ENCODE measurements around the gene TDRD12. TPM values are rescaled to one million over a fixed set of nuclear protein-coding genes. Genes with fewer than 3 reads are reported as not detected.
A peak's percentile ranks its signal among the peaks of the same experiment; 100 is the strongest.
"Not testable (repeated sequence)": the region's sequence is repeated elsewhere in the genome, so short reads cannot be mapped to it uniquely, and the experiment has no call there.

Gene TDRD12
- polyA plus RNA-seq, 1 donor (not counting 4 experiments of a cell fraction or from before 2014, with no cell fraction given): 0.04 TPM

GRCh38 chr19:32694316-32694715, 25.3 kb upstream of the TDRD12 start:
- H4K20me1 ChIP-seq (ENCODE audit: control insufficient read depth, extremely low read depth, insufficient read depth, low read length); DNase-seq (ENCODE audit: low read depth, low spot score); H3K36me3 ChIP-seq (ENCODE audit: control insufficient read depth in 2 of 2, extremely low read depth in 1 of 2, insufficient read depth in 2 of 2, low read length in 2 of 2); H3K9me3 ChIP-seq (ENCODE audit: control insufficient read depth, low read depth, low read length); H3K9ac ChIP-seq (ENCODE audit: control insufficient read depth, extremely low read depth, insufficient read depth, low read length); FAIRE-seq; H3K27ac ChIP-seq (ENCODE audit: control insufficient read depth, insufficient read depth, low read length); dilution Hi-C loops (cut with MboI; ENCODE audit: extremely low pct_ligation_motif_present, low sequenced_read_pairs); H2AFZ ChIP-seq (ENCODE audit: control insufficient read depth, low read length); H3K9me1 ChIP-seq (ENCODE audit: control insufficient read depth, extremely low read depth, insufficient read depth, low read length); H3K27me3 ChIP-seq (ENCODE audit: control insufficient read depth, extremely low read depth, insufficient read depth, low read length): not testable (repeated sequence)
- Histone ChIP-seq H3K4me3 (ENCODE audit: control insufficient read depth in 2 of 3, extremely low read depth in 1 of 3, insufficient read depth in 2 of 3, low read depth in 1 of 3, low read length in 3 of 3) (peak overlapping the region; percentile 43 to 88 (median 51)), H3K4me1 (ENCODE audit: control insufficient read depth, extremely low read depth, insufficient read depth, low read length) (peaks cover 25% of the 10 kb centered on the region), H3K4me2 (ENCODE audit: control insufficient read depth, extremely low read depth, insufficient read depth, low read depth, low read length) (peak overlapping the region; percentile 70), H3K79me2 (ENCODE audit: control insufficient read depth, insufficient read depth, low read length) (peaks cover 71% of the 10 kb centered on the region)

DNA sequence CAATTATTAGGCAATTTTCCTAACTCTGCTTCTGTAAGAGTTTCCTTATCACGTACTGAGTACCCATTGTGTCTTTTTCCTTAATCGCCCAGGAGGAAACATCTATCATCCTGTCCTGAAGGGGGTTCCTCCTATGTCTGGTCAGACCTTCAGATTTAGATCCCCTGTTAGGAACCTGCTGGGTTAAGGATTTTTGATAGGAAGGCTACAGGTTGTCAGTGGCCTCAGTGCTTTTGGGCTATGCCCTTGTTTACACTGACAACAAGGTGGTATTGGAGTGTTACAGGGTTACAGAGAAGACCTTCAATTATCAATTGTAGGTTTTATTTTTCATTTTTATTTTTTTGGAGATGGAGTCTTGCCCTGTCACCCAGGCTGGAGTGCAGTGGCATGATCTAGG, 24.7 kb upstream of the TDRD12 start:
- peaks cover 25% of the 10 kb centered on the region for H3K4me1 ChIP-seq (ENCODE audit: control insufficient read depth, extremely low read depth, insufficient read depth, low read length)
- H3K36me3 ChIP-seq (ENCODE audit: control insufficient read depth in 2 of 2, extremely low read depth in 1 of 2, insufficient read depth in 2 of 2, low read length in 2 of 2); H4K20me1 ChIP-seq (ENCODE audit: control insufficient read depth, extremely low read depth, insufficient read depth, low read length); H3K27me3 ChIP-seq (ENCODE audit: control insufficient read depth, extremely low read depth, insufficient read depth, low read length); H3K9me3 ChIP-seq (ENCODE audit: control insufficient read depth, low read depth, low read length); H3K9me1 ChIP-seq (ENCODE audit: control insufficient read depth, extremely low read depth, insufficient read depth, low read length); dilution Hi-C loops (cut with MboI; ENCODE audit: extremely low pct_ligation_motif_present, low sequenced_read_pairs); FAIRE-seq; H3K9ac ChIP-seq (ENCODE audit: control insufficient read depth, extremely low read depth, insufficient read depth, low read length); H3K27ac ChIP-seq (ENCODE audit: control insufficient read depth, insufficient read depth, low read length); H2AFZ ChIP-seq (ENCODE audit: control insufficient read depth, low read length); DNase-seq (ENCODE audit: low read depth, low spot score): not testable (repeated sequence)
- H3K4me3 ChIP-seq (ENCODE audit: control insufficient read depth in 2 of 3, extremely low read depth in 1 of 3, insufficient read depth in 2 of 3, low read depth in 1 of 3, low read length in 3 of 3): peak overlapping the region in 2 of 3 experiments; percentile 43 to 88
- H3K79me2 ChIP-seq (ENCODE audit: control insufficient read depth, insufficient read depth, low read length): peaks cover 75% of the 10 kb centered on the region
- peak overlapping the region; percentile 70 for H3K4me2 ChIP-seq (ENCODE audit: control insufficient read depth, extremely low read depth, insufficient read depth, low read depth, low read length)

GRCh38 chr19:32695506-32695905, 24.1 kb upstream of the TDRD12 start:
- H3K27me3 ChIP-seq (ENCODE audit: control insufficient read depth, extremely low read depth, insufficient read depth, low read length); H4K20me1 ChIP-seq (ENCODE audit: control insufficient read depth, extremely low read depth, insufficient read depth, low read length); DNase-seq (ENCODE audit: low read depth, low spot score); H3K27ac ChIP-seq (ENCODE audit: control insufficient read depth, insufficient read depth, low read length); H2AFZ ChIP-seq (ENCODE audit: control insufficient read depth, low read length); H3K4me3 ChIP-seq (ENCODE audit: control insufficient read depth in 2 of 3, extremely low read depth in 1 of 3, insufficient read depth in 2 of 3, low read depth in 1 of 3, low read length in 3 of 3); dilution Hi-C loops (cut with MboI; ENCODE audit: extremely low pct_ligation_motif_present, low sequenced_read_pairs); H3K4me2 ChIP-seq (ENCODE audit: control insufficient read depth, extremely low read depth, insufficient read depth, low read depth, low read length); FAIRE-seq; H3K9me1 ChIP-seq (ENCODE audit: control insufficient read depth, extremely low read depth, insufficient read depth, low read length); H3K9me3 ChIP-seq (ENCODE audit: control insufficient read depth, low read depth, low read length); H3K9ac ChIP-seq (ENCODE audit: control insufficient read depth, extremely low read depth, insufficient read depth, low read length): not testable (repeated sequence)
- Histone ChIP-seq H3K79me2 (ENCODE audit: control insufficient read depth, insufficient read depth, low read length) (peaks cover 82% of the 10 kb centered on the region), H3K4me1 (ENCODE audit: control insufficient read depth, extremely low read depth, insufficient read depth, low read length) (peaks cover 25% of the 10 kb centered on the region), H3K36me3 (ENCODE audit: control insufficient read depth in 2 of 2, extremely low read depth in 1 of 2, insufficient read depth in 2 of 2, low read length in 2 of 2) (peaks cover 4 to 10% of the 10 kb centered on the region in 2 experiments)

GRCh38 chr19:32696771-32697170, 22.8 kb upstream of the TDRD12 start:
- H4K20me1 ChIP-seq (ENCODE audit: control insufficient read depth, extremely low read depth, insufficient read depth, low read length); H3K9me3 ChIP-seq (ENCODE audit: control insufficient read depth, low read depth, low read length); H3K9me1 ChIP-seq (ENCODE audit: control insufficient read depth, extremely low read depth, insufficient read depth, low read length); DNase-seq (ENCODE audit: low read depth, low spot score); H3K4me3 ChIP-seq (ENCODE audit: control insufficient read depth in 2 of 3, extremely low read depth in 1 of 3, insufficient read depth in 2 of 3, low read depth in 1 of 3, low read length in 3 of 3); H3K27me3 ChIP-seq (ENCODE audit: control insufficient read depth, extremely low read depth, insufficient read depth, low read length); H3K4me2 ChIP-seq (ENCODE audit: control insufficient read depth, extremely low read depth, insufficient read depth, low read depth, low read length); FAIRE-seq; H3K9ac ChIP-seq (ENCODE audit: control insufficient read depth, extremely low read depth, insufficient read depth, low read length); dilution Hi-C loops (cut with MboI; ENCODE audit: extremely low pct_ligation_motif_present, low sequenced_read_pairs); H3K27ac ChIP-seq (ENCODE audit: control insufficient read depth, insufficient read depth, low read length); H2AFZ ChIP-seq (ENCODE audit: control insufficient read depth, low read length): not testable (repeated sequence)
- H3K4me1 ChIP-seq (ENCODE audit: control insufficient read depth, extremely low read depth, insufficient read depth, low read length): peaks cover 16% of the 10 kb centered on the region
- peaks cover 94% of the 10 kb centered on the region for H3K79me2 ChIP-seq (ENCODE audit: control insufficient read depth, insufficient read depth, low read length)
- H3K36me3 ChIP-seq (ENCODE audit: control insufficient read depth in 2 of 2, extremely low read depth in 1 of 2, insufficient read depth in 2 of 2, low read length in 2 of 2): peaks cover 4 to 10% of the 10 kb centered on the region in 2 experiments

DNA sequence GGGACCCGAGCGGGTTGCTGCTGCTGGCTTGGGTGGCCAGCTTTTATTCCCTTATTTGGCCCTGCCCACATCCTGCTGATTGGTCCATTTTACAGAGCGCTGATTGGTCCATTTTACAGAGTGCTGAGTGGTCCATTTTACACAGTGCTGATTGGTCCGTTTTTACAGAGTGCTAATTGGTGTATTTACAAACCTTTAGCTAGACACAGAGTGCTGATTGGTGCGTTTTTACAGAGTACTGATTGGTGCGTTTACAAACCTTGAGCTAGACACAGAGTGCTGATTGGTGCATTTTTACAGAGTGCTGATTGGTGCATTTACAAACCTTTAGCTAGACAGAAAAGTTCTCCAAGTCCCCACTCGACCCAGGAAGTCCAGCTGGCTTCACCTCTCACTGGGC, 19.4 kb upstream of the TDRD12 start:
- H3K27me3 ChIP-seq (ENCODE audit: control insufficient read depth, extremely low read depth, insufficient read depth, low read length); dilution Hi-C loops (cut with MboI; ENCODE audit: extremely low pct_ligation_motif_present, low sequenced_read_pairs); FAIRE-seq; DNase-seq (ENCODE audit: low read depth, low spot score); H3K4me1 ChIP-seq (ENCODE audit: control insufficient read depth, extremely low read depth, insufficient read depth, low read length); H3K9me3 ChIP-seq (ENCODE audit: control insufficient read depth, low read depth, low read length); H3K9ac ChIP-seq (ENCODE audit: control insufficient read depth, extremely low read depth, insufficient read depth, low read length); H3K4me3 ChIP-seq (ENCODE audit: control insufficient read depth in 2 of 3, extremely low read depth in 1 of 3, insufficient read depth in 2 of 3, low read depth in 1 of 3, low read length in 3 of 3); H3K27ac ChIP-seq (ENCODE audit: control insufficient read depth, insufficient read depth, low read length); H2AFZ ChIP-seq (ENCODE audit: control insufficient read depth, low read length); H3K4me2 ChIP-seq (ENCODE audit: control insufficient read depth, extremely low read depth, insufficient read depth, low read depth, low read length); H3K9me1 ChIP-seq (ENCODE audit: control insufficient read depth, extremely low read depth, insufficient read depth, low read length); H4K20me1 ChIP-seq (ENCODE audit: control insufficient read depth, extremely low read depth, insufficient read depth, low read length): not testable (repeated sequence)
- H3K79me2 ChIP-seq (ENCODE audit: control insufficient read depth, insufficient read depth, low read length): peaks cover 91% of the 10 kb centered on the region
- H3K36me3 ChIP-seq (ENCODE audit: control insufficient read depth in 2 of 2, extremely low read depth in 1 of 2, insufficient read depth in 2 of 2, low read length in 2 of 2): peaks cover 13% of the 10 kb centered on the region in 2 experiments
